ENCODE data around the gene BICRA.
"Not testable (repeated sequence)": the region's sequence is repeated elsewhere in the genome, so short reads cannot be mapped to it uniquely, and the experiment has no call there.

Gene BICRA

GRCh38 chr19:47608969-47609905, at the start of gene BICRA:
TSS of gene BICRA (plus strand) at chr19:47609134. CDS start at chr19:47673575, 64,441 bp downstream.
- peak; percentile 70 for DNase-seq (ENCODE audit: low spot score)

GRCh38 chr19:47560999-47561398, 47.9 kb upstream of the BICRA start:
- DNase-seq (ENCODE audit: low spot score), result no peak

GRCh38 chr19:47561440-47562057, 47.4 kb upstream of the BICRA start:
- no peak for DNase-seq (ENCODE audit: low spot score)

DNA sequence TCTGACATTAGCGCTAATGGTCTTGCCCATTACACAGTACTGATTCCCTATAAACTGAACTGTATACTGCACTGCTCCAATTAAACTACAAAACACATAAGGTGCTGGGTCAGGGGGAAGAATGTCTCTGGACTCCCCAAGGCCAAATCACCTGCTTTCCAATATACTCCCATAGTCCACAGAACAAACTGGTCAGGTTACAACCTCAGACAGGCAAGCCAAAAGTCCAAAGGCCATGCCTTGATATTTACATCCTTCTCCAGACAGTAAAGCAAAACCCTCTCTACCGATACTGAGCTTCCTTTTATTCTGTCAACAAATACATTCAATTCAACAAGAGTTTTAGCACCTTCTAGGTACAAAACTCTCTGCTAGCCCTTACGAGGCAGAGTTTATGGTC, 44.9 kb upstream of the BICRA start:
- no peak for DNase-seq (ENCODE audit: low spot score)

- no peak for DNase-seq (ENCODE audit: low spot score)
Observed at GRCh38 chr19:47569331-47569730, 39.6 kb upstream of the BICRA start.

GRCh38 chr19:47572635-47573034, 36.3 kb upstream of the BICRA start:
- DNase-seq (ENCODE audit: low spot score), result no peak

DNA sequence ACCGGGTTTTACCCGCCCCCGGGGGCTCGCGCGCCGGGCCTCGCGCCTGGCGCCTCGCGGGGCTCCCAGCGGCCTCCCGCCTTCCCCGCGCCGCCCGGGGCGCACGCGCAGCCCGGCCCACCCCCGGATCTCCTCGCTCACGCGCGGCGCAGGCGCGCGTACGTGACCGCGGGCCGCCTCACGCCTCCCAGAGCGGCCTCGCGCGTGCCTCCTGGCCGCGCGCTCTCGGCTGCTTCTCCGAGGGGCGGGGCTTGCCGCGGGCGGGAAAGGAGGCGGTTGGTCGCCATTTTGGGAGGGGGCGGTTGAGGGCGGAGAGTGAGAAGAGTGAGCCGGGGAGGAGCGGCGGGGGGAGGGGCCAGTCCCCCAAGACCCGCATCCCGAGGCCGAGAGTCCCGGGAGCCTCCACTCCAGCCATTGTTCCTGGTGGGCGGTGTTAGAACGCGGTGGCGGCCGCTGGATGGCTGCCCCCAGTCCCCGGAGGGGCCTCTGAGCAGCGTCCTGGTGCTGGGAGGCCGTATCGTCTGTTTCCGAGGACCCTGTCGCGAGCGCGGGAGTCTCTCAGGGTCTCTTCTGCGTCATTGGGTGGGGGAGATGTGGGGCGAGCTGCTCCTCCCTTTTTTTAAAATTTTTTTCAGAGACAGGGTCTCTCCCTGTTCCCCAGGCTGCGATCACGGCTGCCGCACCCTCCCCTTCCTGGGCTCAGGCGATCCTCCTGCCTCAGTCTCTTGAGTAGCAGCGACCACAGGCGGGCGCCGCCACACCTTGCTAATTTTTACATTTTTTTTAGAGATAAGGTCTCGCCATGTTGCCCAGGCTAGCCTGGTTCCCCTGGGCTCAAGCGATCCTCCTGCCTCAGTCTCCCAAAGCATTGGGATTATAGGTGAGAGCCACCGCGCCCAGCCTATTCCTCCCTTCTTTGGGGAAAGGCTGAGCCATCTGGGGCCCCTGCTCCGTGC, 35.6 kb upstream of the BICRA start, which contains the start of gene ZNF541:
Gene ZNF541 (minus strand): TSS at position 78 of the 956 bp plus-strand sequence. CDS start 17,292 bp downstream, outside the sequence.
- DNase-seq (ENCODE audit: low spot score), result peak; percentile 57

- DNase-seq (ENCODE audit: low spot score), result no peak
Observed at GRCh38 chr19:47580397-47580796, 28.5 kb upstream of the BICRA start.

GRCh38 chr19:47581605-47582319, 27.2 kb upstream of the BICRA start:
- no peak for DNase-seq (ENCODE audit: low spot score)

GRCh38 chr19:47582320-47582909, 26.5 kb upstream of the BICRA start:
- no peak for DNase-seq (ENCODE audit: low spot score)

DNA sequence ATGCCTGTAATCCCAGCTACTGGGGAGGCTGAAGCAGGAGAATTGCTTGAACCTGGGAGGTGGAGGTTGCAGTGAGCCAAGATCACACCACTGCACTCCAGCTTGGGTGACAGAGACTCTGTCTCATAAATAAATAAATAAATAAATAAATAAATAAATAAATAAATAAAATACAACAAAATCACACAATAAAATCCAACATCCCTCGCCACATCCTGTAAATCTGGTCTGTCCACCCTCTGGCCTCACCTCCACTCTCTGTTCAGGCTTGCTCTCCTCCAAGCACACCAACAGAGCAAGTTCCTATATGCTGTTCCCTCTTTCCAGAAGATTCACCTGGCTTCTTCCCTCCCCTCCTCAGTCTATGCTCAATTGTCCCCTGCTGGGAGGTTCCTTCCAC, 25.8 kb upstream of the BICRA start:
- not testable (repeated sequence) for DNase-seq (ENCODE audit: low spot score)

DNA sequence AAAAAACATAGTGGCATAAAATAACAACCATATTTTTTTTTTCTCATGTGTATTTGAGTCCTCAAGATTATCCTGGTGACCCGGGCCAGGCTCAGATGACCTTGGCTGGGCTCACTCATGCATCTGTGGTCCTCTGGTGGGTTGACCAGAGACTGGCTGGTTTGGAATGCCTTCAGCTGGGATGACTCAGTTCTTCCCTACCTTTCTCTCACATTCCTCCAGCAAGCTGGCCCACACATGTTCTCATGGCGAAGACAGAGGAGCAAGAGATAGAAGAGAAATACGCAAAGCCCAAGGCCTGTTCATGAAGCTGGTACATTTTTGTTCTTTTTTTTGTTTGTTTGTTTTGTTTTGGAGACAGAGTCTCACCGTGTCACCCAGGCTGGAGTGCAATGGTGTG, 21.6 kb upstream of the BICRA start:
- DNase-seq (ENCODE audit: low spot score), result no peak

- DNase-seq (ENCODE audit: low spot score), result no peak
Observed at GRCh38 chr19:47589824-47590223, 19.1 kb upstream of the BICRA start.

DNA sequence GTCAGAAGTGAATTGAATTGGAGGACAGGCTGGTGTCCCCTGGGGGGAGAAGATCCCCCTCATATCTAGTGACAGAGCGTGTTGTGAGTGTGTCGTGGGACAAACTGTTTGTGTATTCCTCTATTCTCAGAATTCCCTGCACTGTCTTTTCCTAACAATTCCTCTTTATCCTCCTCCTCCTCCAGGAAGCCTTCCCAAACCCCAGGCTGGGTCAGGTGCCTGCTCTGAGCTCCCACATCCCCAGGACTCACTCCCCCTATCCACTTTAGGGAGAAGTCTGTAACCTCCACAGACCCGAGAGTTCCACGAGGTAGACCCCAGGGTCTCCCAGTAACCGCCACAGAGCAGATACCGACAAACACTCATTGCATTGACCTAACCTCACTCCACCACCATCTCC, 15.1 kb upstream of the BICRA start:
- DNase-seq (ENCODE audit: low spot score), result no peak

DNA sequence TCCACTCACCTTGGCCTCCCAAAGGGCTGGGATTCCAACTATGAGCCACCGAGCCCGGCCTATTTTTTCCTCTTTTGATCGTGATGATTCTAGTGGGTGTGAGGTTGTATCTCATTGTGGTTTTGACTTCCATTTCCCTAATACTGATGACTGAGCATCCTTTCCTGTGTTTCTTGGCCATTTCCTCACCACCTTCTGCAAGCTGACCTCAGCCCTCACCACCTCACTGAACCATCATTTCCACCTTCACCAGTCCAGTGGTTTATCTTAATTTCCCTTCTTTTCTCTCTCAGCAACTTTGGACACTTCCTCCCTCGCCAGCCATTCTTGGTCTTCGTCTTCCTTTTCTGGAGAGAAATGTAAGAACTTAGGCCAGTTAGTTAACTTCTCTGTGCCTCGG, 13.0 kb upstream of the BICRA start:
- no peak for DNase-seq (ENCODE audit: low spot score)

DNA sequence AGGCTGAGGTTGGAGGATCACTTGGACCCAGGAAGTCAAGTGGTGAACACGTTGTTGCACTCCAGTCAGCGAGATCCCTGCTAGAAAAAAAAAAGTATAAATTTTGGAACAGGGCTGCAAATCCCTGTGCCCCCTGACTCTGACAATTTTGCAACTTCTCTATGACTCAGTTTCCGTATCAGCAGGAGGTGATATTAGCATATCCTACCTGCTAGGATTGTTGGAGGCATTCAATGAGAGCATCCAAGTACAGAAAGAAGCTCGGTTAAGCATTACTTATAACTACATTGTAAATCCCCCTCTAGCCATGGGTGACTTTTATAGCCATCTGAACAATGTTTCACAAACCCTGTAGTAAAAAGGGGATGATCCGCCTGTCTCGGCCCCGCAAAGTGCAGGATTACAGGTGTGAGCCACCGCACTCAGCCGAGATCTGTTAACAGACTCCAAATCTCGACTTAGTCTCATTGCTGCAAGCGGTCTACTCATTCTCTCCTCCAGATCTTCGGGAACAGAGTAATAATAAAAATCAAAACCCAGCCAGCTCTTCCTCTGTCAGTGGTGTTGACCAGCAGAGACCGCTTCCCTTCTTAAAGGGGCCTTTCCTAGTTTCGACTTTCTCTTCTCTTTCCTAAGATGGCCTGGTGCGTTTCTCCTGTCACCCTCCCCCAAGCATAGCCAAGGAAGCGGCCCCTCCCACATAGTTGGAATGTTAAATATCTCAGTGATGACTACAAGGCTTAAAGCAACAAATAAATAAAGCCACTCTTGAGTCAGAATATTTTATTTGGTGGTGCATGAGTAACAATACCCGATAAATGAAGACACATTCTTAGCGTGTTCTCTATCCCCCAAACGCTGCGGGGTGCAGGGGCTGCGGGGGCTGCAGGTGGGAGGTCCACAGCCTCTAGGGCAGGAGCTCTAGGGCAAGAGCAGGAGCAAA, 10.3 kb upstream of the BICRA start:
- DNase-seq (ENCODE audit: low spot score), result peak; percentile 37

- DNase-seq (ENCODE audit: low spot score), result not testable (repeated sequence)
Observed at GRCh38 chr19:47599671-47600245, 9.2 kb upstream of the BICRA start.

DNA sequence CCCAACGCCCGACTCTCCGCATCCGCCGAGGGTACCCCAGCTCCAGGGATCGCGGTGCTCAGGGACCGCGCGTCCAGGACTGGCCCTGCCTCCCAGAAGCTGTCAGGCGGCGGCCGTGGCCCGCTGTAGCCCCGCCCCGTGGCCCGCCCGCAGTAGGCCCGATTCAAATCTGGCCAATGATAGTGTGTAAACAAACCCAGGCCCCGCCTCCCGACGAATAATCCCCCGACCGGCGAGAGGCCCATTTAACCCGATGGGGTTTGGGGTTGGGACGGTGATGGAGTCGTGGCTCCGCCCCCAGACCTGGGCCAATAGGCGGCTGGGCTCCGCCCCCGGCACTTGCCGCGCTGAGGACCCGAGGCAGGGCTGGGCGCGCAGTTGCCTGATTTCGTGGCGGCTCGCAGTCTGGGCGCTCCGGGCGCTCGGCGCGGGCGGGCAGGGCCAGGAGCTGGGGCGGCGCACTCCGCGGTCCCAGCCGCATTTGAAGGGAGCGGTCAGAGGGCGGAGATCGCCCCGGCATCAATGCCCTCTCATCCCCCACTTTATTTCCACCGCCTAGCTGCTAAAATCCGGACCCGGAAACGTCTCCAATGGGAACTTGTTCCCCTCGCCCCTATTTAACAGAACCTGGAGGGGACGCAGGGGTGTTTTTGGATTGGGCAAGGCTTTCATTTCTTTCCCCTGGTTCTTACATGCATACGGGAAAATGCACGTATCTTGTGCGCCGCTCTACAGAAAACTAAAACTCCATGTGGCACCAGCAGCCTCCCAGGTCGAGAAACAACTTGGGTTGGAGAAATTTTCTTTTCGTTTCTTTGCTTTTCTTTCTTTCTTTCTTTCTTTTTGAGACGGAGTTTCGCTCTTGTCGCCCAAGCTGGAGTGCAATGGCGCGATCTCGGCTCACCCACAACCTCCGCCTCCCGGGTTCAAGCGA, 8.4 kb upstream of the BICRA start:
- DNase-seq (ENCODE audit: low spot score), result peak; percentile 99
